GM19463 (cell line): ENCODE data around the gene LSM10.

Experiments
- ATAC-seq: cut with Tn5 transposase; IDR thresholded peaks from one replicate; pipeline ENCODE4 v1.9.1; 2021; ENCODE audit warnings: mild to moderate bottlenecking, moderate library complexity; ENCODE audit not compliant: unreplicated experiment

The LSM10 gene

DNA sequence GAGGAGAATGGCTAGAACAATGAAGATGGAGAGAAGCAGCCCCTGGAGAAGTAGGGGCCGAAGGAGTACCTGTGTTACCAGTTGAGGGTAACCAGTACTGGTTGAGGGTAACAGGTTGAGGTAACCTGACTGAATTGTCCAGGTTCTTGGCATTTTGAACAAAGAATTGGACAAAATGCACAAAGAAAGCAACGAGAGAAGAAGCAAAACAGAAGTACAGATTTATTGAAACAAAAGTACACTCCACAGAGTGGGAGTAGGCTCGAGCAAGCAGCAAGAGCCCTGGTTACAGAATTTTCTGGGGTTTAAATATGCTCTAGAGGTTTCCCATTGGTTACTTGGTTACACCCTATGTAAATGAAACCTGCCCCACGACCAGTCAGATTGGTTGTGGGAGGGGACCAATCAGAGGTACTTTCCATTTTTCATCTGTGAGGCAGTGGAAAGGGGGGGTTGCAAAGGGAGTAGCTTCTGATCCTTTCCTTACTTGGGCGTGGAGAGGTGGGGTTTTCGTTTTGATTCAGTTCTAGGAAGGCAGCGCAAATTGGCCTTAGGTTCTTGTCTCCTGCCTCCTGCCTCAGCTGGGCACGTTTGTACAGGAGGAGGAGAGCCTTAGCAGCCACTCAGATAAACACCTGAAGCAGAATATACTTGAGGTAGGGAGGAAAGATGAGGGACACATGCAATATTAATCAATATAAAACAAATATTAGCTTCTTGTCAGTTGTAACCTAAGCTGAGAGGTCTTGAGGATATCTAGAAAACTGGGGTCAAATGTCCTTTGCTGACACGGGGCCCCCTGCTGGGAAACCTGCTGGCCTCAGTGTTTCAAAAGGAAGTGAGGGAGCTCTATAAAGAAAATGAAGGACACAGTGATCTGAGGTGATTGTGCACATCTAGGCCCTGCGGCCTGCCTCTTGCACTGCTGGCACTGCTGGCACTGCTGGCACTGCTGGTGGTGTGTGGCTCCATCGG is 14.3 kb upstream of the LSM10 start:
- no peak for ATAC-seq

DNA sequence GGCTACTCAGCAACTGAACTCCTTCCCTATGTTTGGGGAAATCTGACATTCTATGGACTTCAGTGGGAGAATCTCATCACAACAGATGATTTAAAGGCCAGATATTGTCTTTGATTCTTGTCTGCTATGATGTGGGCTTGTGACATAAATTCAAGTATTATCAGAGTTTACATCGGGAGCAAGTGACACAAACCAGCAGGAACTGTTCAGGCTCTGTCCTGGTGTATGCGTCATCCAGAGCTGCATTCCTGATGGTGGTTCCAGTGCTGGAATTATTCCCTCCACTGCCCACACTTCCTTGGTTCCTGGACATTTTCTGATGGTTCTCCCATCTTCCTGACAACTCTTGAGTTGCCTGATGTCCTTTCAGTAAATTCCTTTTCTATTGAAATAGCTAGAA is 10.8 kb upstream of the LSM10 start:
- ATAC-seq = no peak

DNA sequence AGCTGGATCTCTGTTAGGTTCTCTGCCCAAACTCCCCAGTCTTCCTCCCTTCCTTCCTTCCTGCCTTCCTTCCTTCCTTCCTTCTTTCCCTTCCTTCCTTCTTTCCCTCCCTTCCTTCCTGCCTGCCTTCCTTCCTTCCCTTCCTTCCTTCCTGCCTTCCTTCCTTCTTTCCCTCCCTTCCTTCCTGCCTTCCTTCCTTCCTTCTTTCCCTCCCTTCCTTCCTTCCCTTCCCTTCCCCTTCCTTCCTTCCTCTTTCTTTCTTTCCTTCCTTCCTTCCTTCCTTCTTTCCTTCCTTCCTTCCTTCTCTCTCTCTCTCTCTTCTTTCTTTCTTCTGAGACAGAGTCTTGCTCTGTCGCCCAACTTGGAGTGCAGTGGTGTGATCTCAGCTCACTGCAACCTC is 8.7 kb upstream of the LSM10 start:
- no peak for ATAC-seq

DNA sequence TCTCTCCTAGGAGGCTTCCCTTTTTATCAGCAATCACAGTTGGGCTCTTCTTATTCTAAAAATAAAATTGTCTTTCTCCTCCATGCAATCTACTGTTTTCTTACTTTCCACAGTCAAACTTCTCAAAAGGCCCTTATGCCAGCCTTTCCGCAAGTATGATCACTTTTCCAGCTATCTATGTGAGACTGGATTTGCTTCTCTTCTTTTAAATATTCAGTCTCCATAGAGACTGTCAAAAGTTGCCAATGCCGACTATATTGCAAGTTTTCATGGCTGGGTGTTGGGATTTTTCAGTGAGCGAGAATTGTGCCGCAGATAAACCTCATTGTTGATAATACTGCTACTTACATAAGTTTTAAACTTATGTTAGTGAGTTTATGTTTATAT is 4.8 kb upstream of the LSM10 start:
- no peak for ATAC-seq

DNA sequence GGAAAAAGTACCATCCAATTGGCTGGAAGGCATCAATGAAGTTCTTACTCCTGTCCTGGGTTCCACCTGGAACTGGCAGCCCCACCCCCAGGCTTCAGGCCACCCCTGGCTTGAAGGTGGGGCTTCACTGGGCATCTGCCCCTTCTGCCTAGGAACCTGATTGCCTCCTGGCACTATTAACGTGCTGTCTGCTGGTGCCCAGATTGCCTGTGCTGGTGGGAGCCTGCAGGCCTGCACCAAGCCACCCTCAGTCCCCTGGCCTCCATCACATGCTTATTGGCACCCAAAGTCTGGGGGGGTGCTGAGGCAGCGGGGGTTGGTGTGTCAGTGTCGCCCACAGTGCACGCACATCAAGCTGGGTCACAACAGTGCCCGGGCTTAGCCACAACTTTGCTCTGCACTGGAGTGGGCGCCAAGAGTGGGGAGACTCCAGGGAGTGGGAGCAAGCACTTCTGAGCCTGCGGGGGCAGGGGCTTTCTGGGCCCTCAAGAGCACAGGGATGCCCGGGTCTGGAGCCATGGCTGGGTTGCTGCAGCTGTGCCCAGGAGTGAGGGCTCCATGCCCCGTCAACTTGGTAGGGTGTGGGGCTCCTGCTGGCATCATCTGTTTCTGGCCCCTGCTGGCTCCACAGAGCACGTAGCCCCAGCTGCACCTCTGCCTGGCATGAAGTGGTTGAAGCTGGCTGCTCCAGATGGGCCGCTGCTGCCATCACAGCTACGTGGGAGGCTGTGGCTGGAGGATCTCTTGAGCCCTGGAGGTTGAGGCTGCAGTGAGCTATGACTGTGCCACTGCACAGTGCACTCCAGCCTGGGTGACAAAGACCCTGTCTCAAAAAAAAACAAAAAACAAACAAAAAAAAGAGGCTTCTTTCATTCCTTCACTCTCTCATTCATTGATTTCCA is 4.1 kb upstream of the LSM10 start:
- ATAC-seq = no peak

DNA sequence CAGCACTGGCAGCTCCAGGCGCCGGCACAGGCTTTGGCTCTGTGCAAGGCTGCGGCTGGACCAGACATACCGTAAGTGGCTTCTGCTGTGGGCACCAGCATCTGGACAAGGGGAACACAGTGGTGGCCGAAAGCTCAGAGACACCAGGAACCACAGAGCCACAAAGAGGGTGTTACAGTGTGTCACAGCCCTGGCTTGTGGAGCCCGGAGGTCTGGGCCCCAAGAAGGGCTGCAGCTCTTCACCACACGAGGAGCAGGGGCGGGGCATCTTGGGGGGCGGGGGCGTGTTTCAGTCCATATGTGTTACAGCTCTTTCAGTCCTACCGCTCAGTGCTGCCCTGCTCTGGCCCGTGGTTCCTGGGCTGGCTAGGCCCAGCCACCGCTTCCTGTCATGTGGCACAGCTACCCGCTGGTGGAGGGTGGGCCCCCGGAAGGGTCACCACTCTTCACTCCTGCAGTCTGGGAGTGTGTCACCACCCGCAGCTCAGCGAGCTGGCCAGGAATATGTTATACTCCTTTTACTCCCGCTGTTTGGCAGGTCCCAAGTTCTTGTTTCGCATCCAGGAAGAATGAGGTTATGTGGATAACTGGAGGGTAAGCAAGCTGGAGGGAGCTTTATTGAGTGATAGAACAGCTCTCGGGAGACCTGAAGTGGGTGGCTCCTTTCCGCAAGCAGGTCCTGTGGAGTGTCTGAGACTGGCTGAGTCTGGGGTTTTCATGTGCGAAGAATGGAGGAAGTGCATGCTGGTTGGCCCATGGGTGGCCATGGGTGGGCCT is 3.3 kb upstream of the LSM10 start:
- no peak for ATAC-seq

DNA sequence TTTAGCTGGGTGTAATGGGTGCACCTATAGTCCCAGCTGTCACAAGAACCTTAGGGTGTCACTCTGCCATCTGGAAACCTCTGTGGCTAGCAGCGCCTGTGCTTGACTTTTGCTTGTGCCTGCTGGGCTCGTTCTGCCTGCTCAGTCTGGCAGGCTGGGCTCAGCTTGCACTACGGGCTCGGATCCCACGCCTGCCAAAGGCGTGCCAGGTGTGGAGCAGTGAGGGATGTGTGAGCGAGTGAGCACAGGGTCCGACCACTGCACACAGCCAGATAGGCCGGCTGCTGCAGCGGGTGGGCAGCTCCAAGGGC is 2.8 kb upstream of the LSM10 start:
- no peak for ATAC-seq

DNA sequence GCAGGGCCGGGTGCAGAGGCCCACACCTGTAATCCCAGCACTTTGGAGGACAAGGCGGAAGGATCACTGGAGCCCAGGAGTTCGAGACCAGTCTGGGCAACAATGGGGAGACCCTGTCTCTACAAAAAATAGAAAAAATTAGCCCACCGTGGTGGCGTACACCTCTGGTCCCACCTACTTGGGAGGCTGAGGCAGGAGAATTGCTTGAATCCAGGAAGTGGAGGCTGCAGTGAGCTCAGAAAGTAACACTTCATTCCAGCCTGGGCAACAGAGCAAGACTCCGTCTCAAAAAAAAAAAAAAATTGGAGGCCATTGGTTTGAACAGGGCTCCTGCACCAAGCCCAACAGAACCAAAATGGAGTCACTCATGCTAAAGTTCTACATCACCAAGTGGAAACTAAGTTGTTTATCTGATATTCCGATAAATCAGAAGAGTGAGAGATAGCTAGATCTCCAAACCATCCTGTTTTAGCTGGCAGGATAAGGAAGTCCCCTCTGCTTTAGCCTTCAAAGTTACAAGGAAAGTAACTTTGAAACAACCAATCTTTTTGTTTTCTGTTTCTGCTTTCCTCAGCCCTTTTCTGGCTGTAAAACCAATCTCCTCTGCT is 766 bp upstream of the LSM10 start:
- no peak for ATAC-seq

DNA sequence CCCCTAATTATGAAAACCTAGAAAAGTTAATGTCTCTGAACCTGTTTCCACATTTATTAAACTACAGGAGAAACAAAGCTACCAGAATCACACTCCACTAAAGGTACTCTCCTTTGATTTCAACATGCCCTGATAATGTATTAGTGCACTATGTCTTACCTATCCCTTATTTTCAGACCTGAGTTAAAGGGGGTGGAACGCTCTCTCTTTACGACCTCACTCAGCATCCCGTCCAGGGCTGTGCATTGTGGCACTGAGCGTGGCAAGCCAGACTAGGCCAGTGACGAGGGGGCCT is 678 bp downstream of the LSM10 start:
- ATAC-seq = no peak

DNA sequence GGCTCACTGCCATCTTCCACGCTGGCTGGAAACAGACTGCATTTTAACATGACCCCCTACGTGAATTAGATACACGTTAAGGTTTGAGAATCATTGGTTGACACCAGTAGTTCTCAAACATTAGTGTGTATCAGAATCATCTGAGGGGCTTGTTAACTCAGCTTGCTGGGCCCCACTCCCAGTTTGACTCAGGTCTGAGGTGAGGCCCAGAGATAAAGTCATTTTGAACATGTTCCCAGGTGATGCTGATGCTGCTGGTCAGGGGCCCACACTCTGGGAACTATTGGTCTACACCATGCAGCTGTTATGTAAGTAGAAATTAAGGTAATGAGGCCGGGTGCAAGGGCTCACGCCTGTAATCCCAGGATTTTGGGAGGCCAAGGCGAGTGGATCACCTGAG is 1.3 kb downstream of the LSM10 start:
- ATAC-seq = no peak

DNA sequence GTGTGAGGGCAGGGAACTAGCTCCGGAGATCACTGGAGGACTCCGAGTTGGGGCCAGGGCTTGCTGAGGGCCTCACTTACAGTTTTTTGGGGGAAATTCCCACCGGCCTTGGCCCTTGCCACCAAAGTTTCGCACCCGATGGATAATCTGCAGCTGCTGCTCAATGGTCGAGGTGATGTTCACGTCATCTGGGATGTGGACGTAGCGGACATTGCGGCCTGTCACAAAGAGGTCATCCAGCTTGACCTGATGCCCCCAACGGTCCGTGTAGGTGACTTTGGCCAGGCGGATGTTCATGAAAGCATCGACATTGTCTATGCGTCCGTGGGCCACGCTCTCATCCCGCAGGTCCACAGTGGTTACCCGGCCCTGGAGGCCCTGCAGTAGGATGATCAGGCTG is 4.0 kb downstream of the LSM10 start:
- ATAC-seq = no peak

DNA sequence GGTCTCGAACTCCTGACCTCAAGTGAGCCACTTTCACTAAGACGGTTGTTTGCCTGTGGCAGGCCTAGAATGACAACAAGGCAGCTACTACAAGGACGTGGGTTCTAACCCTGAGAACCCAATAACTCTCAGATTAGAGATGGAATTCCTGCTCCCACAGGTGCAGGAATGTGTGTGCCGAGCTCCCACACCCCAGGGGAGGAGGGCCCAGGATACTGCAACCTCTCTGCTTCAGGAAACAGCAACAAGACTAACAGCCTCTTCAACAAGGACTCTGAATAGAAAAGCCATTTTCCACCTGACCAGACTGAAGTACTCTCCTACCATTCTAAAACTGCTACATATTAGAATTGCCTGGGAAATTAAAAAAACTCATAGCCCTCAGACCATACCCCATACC is 4.9 kb downstream of the LSM10 start:
- ATAC-seq = no peak

DNA sequence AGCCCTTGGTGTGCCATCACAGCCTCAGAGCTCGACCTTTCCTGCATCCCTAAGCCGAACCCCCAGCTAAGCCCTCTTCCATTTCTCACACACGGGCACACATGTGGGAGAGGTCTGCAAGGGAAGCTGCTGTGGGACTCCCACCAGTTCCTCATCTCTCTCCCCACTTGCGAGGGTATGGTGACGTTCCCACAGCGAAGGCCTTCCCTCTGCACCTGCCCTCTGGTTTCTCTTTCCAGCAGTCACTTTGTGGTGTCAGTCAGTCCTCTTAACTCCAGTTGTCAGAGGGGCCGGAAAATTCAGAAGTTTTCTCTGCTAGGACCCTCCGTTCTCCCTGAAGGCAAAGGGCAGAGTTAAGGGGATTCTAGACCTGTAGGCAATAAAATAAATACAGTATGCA is 6.4 kb downstream of the LSM10 start:
- ATAC-seq = no peak

DNA sequence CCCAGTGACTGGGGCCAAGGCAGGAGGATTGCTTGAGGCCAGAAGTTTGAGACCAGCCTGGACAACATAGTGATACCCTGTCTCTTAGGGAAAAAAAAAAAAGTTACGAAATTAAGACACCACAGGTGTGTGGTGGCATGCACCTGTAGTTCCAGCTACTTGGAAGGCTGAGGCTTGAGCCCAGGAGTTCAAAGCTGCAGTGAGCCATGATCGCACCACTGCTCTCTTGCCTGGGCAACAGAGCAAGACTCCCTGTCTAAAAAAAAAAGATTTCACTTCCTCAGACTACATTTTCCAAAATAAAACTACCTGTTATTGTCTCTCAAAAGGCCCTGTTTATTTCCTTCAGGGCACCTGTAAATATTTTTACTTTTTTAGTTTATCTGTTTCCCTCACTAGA is 7.3 kb downstream of the LSM10 start:
- ATAC-seq = no peak

DNA sequence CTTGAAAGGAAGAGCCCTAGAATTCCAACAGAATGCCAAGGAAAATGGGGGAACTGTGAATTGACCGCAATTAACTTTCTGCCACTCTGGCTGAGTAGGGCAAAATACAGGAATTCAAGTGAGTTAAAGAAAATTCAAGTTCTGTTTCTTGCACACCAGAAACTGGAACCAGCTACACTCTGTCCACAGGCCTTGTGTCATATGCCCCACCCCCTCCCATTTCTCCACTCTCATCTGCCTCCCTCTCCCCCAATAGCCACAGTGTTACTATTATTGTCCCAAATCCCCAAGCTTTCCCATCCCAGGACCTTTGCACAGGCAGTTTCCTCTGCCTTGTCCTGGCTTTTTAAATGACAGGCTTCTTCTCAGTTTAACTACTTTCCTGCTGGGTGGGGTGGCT is 7.7 kb downstream of the LSM10 start:
- no peak for ATAC-seq

DNA sequence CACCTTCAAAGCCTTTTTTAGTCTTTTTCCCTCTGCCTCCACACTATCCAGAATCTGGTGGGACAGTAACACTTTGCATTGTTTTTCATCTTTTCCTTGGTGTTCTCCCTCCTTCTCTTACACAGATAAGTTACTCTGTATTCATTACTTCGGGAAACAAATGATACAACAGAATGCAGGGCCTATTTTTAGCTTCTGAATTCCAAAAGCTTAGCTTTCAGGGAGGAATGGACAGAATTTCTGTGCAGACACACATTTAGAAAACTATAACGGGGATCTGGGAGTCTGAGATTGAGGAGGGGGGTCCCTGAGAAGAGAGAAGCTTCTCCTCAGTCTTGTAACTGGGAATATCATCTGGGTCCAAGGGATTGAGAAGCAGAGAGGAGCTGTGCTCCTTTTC is 8.4 kb downstream of the LSM10 start:
- ATAC-seq = no peak

DNA sequence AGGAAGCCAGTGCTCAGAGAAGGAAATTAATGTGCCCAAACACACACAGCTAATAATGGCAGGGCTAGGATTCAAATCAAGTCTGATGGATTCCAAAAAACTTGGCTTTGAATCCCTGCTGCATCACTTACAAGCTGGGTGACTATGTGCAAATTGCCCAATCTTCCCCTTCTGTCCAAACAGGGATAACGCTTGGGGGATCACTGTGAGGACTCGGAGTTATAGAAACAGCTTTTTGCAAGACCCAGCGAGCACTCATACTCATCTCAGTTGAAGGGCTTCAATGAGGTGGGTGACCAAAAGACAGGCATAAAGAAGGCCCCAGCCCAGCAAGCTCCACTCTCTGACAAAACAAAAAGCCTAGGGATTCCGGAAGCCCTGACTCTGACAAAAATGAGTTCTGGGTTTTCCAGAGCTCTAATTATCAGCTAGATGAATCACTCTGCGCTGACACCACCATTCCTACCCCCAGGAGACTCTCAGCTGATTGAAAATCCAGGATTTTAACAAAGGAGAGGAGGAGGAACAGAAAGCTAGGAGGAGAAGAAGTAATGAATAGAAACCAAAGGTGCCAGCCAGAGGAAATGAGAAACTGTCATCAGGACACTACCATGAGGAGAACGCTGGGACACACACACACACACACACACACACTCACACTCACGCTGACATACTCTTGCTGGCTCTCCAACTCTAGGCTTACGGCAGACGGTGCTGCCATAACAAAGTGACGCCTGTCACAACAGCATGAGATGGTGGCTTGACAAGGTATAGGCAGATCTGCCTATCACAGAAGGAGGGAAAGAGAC is 10.4 kb downstream of the LSM10 start:
- no peak for ATAC-seq

DNA sequence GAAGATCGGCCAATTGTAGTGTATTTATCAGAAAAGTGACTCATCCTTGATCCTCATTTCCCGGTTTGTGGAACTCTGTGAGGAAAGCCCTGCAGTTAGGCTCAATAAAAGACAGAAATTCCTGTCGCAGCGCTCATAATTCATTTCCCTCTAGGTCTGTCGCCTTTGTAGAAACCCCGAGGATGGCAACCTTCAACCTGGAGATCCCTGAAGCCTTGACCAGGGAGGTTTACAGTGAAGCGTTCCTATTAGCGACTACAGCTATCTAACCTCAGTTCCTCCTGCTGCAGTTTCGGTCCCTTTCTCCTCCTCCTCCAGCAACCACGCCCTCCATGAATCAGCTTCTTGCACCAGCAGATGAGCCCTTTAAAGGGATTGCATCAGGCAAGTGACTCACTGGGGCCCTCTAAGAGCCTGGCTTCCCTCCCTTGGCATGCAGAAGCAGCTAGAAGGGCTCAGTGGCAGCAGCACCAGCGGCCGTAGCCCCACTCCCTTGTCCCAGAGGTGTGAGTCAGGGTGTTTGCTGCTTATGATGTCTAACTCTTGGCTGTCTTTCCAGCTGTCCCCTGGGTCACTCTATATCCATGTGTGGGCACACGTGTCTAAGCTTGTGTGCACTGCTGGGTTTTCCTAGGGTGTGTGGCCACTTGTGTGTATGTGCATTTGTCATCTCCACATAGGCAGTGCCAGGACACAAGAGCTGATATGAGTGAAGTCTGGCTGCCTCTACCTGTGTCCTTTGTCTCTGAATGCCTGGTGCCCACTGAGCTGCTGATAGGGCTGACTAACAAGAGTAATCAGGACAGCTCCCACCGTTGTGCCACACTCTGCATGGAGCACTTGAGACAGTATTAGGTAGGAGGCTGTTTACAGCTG is 11.2 kb downstream of the LSM10 start:
- peak; percentile 54 for ATAC-seq
